Effector CD4-positive, alpha-beta T cell (primary cell): ENCODE data around the gene C19orf12.

ENCODE experiments used
- DNase-seq: peaks from one replicate; pipeline ENCODE4 v3.0.0-alpha.2; 2020

C19orf12 gene

DNA sequence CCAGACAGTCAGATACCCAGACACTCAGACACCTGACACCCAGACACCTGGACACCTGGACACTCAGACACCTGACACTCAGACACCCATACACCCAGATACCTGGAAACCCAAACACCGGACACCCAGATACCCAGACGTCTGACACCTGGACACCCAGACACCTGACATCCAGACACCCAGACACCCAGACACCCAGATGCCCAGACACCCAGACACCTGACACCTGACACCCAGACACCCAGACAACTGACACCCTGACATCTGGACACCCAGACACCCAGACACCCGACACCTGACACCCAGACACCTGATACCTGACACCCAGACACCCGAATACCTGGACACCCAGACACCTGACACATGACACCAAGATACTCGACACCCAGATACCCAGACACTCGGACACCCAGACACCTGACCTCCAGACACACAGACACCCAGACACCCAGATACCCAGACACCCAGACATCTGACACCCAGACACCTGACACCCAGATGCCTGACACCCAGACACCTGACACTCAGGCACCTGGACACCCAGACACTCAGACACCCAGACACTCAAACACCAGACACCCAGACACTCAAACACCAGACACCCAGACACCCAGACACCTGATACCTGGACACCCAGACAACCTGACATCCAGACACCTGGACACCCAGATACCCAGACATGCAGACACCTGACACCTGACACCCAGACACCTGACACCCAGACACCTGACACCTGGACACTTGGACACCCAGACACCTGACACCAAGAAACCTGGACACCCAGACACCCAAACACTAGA lies 19.1 kb downstream of the C19orf12 start:
- DNase-seq, result no peak

DNA sequence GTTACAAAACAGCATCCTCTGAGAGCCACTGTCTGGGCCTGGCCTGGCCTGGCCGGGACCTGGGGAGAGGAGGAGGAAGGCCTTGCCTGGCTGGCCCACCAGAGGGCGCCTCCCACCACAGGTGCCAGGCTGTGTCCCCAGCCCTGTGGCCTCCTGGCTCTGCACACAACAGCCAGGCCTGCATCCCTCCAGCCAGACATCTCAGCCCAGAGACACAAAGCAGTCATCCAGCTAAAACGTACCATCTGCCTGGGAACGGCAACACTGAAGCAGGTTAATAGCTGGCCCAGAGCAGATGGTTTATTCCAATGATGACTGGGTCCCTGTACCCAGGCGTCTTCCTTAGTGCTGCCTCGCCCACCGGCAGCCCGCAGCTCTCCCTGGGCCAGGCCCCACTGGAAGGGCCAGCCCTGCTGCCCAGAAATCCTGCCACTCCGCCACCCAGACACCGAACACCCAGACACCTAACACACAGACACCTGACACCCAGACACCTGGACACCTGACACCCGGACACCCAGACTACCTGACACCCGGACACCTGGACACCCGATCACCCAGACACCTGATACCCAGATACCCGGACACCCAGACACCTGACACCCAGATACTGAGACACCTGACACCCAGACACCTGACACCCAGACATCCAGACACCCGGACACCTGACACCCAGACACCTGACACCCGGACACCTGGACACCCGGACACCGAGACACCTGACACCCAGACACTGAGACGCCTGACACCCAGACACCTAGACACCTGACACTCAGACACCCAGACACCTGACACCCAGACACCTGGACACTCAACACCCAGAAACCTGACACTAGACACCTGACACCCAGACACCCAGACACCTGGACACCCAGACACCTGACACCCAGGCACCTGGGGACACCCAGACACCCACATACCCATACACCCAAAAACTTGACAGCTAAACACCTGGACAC lies 20.1 kb downstream of the C19orf12 start:
- DNase-seq, result peak; percentile 76

DNA sequence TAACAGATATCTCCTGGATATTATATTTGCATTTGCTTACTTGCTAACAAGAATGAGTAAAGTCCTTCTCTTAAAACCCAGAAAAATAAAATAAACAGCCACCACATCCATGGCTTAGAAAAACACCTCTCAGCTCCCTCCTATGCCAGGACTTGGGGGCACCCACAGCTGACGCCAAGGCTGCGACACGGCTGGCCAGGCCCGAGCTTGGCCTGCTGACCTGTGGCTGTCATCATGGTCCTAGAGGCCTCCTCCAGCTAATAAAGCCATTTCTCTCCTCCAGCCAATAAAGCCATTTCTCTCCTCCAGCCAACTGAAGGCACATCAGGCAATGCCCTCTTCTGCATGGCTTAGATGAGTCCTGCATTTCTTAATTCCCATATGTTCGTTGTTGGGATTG lies 20.9 kb downstream of the C19orf12 start:
- DNase-seq, result no peak

DNA sequence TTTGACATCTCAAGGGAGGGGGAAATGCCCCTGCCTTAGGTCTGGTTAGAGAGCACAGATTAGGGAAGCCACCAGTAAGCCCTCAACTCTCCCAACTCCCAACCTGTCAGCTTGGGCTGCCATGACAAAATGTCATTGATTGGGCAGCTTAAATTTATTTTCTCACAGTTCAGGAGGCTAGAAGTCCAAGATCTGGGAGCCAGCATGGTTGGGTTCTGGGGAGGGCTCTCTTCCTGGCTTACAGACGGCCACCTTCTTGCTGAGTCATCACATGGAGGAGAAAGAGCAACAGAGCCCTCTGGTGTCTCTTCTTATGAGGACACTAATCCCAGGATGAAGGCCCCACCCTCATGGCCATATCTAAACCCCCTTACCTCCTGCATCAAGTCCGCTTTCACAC lies 24.2 kb downstream of the C19orf12 start:
- peak; percentile 46 for DNase-seq

DNA sequence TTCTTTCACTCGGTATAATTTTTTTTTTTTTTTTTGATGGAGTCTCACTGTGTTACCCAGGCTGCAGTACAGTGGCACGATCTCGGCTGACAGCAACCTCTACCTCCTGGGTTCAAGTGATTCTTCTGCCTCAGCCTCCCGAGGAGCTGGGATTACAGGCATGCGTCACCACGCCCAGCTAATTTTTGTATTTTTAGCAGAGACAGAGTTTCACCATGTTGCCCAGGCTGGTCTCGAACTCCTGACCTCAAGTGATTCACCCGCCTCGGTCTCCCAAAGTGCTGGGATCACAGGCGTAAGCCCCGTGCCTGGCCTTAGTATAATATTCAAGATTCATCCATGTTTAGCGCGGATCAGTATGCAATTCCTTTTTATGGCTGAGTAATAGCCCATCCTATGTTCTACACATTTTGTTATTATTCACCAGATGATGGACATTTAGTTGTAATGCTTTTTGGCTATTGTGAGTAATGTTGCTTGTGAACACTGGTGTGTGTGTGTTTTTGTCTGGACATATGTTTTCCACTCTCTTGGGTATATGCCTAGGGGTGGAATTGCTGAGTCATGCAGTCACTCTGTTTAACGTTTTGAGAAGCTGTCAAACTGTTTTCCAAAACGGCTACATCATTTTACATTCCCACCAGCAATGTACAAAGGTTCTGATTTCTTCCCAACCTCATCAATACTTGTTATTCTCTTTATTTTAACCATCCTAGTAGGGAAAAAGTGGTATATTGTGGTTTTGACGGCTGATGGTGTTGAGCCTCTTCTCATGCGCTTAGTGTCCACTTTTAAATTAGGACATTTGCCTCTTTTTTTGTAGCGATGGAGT lies 26.9 kb downstream of the C19orf12 start:
- no peak for DNase-seq

DNA sequence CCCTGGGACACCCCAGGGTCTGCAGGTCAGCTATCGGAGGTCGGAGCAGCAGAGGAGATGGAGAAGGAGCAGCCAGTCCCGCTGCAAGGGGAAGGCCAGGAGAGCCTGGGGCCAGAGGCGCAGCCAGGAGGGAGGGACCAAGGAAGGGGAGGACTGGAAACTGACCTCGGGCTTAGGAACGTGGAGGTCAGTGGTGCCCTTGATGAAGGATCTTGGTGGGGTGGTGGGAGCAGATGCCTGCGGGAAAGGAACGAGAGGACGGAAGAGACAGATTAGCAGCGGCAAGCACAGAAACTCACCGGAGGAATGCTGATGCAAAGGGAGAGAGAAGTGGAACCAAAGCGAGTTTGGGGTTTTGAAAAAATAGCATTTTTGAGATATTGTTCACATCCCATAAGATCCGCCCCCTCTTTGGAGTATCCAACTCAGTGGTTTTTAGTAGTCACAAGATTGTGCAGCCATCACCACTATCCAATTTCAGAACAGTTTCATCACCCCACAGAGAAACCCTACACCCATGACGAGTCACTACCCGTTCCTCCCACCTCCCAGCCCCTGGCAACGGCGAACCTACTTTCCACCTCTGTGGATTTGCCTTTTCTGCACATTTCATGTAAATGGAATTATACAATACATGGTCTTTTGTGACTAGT lies 27.7 kb downstream of the C19orf12 start:
- no peak for DNase-seq

DNA sequence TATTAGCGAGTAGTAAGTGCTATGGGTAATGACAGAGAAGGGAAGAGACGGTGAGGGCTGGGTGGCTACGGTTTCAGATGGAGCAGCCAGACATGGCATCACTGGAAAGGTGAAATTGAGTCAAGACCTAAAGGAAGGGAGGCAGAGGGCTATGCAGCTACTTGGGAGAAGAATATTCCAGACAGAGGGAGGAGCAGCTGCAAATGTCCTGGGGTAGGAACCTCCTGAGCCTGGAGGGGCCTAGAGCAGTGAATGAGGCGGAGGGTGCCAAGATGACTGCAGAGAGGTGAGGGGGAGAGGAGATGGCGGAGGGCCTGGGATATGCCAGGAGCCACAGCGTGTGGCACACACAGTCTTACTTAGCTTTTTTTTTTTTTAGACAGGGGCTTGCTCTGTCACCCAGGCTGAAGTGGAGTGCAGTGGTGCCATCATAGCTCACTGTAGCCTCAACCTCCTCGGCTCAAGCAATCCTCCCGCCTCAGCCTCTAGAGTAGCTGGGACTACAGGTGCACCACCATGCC lies 28.7 kb downstream of the C19orf12 start:
- no peak for DNase-seq

DNA sequence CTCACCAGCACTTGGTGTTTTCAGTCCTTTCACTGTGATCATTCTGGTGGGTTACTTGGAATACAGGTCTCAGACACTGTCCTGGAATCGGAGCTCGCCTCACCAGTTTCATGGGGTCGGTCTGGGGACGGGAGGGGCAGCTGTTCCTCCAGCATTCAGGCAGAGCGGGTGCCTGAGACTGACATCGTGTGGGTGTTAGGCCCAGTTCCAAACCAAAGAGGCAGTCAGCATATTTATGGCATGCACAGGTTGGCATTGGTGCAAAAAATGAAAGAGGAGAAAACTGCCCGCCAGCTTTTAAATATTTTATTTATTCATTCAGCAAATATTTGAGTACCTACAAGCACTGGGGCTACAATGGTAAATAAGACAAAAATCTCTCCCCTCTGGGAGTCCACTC lies 29.7 kb downstream of the C19orf12 start:
- DNase-seq, result no peak

DNA sequence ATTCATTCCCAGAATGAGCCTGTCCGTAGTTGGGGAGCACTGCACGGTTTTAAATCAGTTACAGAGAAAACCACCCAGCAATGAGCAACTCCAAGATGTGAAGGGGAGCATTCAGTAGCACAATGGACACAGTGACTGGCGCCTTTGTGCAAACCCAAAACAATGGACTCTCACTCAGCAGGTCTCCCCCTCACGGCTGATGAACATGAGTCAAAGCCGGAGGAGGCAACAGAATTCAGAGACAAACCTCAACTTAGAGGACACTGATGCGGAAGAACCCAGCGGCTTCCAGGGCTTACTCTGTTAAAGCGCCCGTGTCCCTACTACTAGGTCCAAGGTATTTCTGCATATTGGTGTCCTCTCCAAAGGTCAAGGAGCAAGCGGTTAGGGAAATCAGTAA lies 32.1 kb downstream of the C19orf12 start:
- DNase-seq, result no peak

DNA sequence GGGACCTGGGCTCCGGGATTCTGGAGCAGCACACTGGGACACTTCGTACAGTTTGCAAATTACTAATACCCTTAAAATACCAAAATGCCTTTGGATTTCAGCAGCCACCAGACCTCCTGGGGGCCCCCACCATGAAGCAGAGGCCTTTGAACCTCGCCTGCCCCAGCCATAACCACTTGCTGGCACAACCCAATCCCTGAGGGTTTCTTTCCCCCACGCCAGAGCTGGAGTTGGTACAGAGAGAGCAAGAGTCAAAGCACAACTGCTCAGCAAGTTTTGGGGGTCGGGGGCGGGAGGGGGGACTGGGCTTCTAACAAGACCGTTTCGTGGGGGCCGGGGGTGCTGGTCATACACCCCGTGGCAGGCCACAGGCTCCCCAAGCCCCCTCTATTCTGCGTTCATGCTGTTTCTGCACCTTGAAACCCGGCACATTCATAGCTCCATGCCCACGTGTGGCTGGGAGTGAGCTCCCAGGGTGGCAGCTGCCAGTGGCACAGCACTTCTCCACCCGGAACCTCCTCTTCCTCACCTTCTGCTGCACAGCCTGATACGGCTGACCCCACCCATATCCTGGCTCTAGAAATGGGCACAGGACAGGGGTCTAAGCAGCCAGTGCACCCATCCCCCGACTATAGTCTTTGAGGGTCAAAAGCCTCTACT lies 32.7 kb downstream of the C19orf12 start:
- no peak for DNase-seq

DNA sequence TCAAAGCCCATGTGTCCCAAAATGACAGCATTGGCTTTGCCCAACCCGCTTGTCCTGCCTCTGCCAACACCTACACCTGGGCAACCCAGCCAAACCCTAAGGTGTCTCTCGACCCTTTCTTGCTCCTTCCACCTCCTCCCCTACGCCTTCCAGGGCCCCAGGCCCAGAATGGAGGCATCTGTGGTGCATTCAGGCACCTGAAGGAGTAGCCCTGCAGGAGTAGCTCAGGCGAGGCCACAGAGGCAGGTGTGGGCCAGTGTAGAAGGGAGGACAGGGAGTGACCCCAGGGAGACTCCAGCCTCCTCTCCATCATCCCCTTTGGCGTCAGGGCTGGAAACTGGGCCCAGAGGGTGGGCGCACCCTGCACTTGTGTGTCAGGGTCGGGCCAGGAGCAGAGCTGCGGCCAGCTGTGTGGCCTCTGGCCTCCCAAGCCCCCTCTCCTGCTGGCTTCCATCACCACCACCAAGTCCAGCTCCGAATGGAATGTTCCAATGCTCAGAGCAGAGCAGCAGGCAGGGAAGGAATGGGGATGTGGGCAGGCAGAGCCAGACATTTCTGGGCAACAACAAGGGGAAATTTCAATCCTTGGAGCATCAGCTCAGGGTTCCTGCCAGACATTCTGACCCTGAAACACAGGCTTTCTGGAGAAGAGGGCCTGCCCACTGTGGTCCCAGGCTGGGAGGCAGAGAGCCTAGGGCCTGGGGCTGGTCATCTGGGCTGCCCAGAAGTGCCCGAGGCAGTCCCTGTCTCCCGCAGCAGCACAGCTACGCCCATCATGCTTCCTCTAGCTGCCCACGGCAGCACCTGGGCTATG lies 33.4 kb downstream of the C19orf12 start:
- no peak for DNase-seq

DNA sequence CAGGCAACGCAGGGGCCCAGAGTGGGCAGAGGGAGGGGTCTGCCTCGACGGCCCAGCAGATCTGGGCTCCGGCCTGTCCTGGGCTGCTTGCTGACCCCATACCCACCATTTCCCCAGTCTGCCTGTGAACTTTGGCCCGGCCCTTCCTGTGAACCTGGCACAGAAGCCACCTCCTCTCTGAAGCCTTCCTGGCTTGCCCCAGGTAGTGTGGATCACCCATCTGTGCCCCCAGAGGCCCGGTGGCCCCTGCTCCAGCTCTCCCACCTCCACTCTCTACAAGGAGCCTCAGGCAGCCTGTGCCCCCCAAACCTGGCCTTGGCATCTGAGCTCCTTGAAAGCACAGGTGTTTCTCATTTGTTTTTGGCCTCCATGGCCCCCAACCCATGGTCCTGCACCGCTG lies 34.1 kb downstream of the C19orf12 start:
- DNase-seq, result no peak

DNA sequence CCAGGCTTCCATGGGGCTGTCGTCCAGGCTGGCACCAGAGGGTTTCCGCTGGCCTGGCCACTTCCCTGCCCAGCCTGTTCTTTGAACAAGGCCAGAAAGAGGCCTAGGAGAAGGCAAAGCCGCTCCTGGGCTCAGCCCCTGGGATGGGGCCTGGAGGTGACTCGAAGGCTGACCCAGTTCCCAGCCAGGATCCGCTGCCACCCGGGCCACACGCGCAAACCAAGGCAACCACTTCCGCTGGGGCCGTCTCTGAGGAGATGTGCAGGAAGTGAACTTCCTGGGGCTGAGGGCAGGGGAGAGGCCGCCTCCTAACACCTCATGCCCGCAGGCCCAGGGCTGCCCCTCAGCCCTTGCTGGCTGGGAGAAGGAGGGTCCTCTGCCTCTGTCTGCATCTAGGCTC lies 34.6 kb downstream of the C19orf12 start:
- peak; percentile 67 for DNase-seq

DNA sequence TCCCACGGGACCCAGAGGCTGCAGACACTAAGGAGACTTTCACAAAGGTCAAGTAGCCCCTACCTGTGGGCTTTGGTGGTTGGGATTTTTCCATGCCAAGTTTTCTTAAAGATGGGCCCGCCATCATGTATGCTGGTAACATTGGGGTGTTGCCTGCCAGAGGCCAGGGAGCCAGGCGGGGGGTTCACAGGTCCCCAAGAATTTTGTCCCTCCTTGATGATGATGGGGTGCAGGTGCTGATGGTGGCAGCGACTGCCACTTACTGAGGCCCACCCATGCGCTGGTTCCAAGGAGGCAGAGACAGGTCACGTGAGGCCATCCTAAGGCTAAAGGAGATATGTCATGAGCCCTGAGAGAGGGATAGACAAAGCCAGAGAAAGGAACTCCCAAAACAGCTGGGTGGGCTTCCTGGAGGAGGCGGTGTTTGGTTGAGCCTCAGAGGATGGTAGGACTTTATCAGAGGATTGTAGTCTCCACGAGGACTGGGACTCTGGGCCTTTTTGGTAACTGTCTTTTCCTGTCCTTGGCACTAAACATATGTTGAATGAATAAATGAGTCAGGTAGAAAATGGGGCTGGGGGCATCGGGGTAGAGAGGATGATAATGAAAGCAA lies 35.4 kb downstream of the C19orf12 start:
- no peak for DNase-seq

DNA sequence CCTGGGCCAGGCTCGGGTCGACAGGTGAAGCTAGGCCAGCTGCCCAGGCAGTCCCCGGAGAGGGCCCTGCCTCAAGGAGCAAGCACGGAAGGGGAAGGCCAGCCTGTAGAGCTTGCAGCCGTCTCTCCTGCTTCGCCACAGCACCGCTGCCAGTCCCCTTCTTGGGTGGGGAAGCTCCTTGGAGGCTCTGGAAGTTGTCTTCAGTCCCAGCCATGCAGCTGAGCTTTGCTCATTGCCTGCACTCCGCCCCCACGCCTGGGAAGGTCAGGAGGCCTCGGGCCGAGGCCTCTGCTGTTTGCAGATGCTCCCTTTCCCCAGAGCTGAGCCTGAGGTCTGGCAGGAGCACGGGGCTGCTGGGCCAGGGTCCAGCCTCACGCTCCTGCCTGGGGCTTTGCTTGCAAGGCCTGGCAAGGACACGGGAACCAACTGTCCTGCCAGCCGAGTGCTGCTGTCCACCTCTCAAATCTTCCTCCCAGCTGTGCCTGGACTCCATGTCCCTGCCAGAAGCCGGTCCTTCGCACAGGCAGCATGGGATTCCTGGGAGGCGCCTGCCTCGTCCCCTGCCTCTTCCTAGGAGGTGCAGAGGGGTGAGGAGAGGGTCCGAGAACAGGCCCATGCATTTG lies 36.5 kb downstream of the C19orf12 start:
- DNase-seq, result no peak

DNA sequence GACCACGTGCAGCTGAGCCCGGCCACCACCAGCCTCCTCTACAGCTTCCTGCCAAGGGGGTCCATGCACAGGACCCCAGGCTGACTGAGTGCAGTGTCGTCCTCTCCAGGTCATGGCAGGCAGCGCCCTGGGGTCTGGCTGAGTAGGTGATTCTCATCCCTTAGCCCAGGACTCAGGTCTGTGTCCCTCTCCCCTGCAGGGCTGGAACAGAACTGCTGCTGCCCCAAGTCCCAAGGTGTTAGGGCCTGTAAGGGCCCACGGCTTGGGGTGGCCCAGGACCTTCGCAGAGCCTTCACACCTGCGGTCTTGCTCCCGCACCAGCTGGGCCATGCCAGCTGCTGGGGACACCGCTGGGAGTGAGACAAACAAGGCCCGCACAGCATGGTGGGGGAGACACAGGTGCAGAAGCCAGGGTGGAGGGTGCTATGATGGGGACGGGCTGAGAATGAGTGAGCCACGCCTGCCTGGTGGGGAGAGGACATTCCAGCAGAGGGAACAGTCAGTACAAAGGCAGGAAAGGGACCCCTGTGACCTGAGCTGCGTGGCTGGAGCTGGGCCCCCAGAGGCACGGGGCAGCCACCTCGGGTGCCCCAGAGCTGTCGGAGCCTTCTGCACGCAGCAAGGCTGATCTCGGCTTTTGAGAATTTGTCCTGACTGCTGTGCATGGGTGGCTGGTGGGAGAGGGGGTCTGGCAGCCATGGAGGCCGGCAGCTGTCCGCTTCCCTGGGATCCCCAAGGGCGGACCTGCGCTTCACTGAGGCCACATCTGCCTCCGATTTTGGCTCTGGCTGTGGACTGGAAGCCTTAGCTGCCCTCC lies 37.9 kb downstream of the C19orf12 start:
- DNase-seq, result no peak

DNA sequence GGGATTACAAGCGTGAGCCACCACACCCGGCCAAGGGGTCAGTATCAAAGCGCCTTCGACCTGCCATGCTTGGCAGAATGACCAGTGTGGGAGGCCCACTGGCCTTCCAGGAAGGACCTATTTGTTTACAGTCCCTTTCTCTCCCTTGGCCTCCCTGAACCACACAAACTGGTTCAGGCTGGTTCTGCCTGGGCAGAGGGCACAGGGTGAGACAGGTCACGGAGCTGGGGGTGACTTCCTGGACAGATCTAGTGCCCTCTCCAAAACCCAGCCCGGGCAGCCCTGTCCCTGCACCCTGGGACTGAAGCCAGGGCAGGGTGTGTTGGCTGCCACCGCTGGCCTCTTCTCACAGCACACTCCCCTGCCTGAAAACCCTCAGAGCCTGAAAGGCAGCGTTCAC lies 38.5 kb downstream of the C19orf12 start:
- no peak for DNase-seq

DNA sequence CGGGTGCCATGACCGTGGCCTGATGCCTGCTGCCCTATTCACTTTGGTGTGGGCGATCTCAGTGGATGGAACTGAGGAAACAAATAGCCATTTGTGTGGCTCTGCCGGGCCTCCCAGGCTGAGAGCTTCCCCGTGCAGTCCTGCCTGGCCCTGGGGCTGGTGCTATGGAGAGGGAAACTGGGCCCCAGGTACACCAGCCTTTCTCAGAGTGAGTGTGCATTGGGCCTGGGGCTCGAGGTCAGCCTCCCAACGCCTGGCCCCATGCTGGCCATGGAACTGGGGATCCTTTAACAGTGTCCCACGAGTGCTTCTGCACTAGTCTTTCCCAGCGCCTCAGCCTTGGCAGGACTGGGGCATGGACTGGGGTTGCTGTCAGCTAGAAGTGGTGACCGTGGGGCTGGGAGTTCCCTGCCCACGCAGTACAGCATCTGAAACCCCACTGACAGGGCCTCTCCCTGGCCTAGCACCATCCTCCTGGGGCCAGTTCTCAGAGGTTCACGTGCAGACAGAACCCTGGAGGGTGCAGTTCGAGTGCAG lies 39.3 kb downstream of the C19orf12 start:
- no peak for DNase-seq
